ENCODE results near the gene TUT7.
"Not testable (repeated sequence)": the region's sequence is repeated elsewhere in the genome, so short reads cannot be mapped to it uniquely, and the experiment has no call there.

TUT7 gene

DNA sequence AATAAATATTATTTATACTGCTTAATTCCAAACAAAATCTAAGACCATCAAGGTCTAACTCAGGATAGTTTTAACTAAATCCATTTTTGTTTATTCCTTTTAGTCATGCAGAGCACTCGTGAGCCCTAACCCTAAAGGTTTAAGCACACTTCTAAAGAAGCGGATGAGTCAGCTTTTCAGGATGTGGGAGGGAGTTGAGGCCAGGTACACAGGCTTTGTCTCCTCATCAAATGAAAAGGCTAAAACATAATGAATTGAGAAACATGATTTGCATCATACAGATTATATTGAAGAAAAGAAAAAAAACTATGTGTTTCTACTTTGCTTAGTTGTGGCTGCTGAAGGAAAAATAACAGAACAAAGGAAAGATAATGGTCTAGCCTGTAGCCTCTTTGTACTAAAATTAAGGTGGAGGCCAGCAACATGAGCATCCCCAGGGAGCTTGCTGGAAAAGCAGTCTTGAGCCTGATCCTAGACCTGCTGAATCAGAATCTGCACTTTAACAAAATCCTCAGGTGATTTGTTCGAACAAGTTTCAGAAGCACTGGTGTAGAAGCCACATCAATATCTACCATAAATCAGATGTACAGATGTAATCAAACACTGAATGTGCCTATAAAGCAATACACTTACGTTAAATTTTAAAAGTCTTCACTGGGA lies 50.8 kb downstream of the TUT7 start:
- no peak for DNase-seq (ENCODE audit: low spot score)

GRCh38 chr9:86301686-86302085 lies 52.5 kb downstream of the TUT7 start:
- DNase-seq (ENCODE audit: low spot score) = no peak

DNA sequence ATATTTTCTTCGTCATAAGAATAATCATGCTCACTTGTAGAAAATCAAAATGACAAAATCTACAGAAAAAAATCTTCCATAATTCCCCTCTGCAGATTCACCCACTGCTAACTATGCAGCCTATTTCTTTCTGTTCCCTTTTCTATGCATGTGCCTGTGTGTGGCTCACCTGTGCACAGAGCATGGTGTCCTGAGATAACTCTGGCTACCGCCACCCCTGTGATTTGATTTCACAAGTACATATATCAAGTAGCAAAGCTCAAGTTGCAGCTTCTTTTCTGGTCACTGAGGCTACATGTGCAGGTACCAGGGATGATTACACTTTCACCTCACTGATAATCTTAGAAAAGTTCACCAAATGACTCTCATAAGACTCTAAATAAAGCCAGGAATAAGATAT lies 53.5 kb downstream of the TUT7 start:
- DNase-seq (ENCODE audit: low spot score) = no peak

DNA sequence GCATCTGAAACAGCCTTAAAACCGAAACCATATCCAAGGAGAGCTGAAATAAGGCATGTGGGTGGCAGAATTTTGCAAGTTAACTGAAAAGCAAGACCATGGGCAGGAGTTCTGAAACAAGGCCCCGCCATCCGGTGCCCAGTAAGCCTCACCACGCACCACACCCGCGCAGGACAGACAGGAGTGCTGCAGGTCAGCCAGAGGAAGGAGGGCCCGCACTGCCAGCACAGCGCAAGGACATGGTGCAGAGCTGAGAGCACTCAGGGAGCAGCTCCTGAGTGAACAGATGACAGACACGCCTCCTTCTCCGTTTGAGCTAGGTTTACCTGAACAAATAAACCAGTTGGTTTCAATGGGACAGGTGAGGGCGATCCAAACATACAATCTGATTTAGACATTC lies 55.3 kb downstream of the TUT7 start:
- DNase-seq (ENCODE audit: low spot score) = no peak

- DNase-seq (ENCODE audit: low spot score) = not testable (repeated sequence)
These were observed 63.9 kb downstream of the TUT7 start for GRCh38 chr9:86290341-86290740.

DNA sequence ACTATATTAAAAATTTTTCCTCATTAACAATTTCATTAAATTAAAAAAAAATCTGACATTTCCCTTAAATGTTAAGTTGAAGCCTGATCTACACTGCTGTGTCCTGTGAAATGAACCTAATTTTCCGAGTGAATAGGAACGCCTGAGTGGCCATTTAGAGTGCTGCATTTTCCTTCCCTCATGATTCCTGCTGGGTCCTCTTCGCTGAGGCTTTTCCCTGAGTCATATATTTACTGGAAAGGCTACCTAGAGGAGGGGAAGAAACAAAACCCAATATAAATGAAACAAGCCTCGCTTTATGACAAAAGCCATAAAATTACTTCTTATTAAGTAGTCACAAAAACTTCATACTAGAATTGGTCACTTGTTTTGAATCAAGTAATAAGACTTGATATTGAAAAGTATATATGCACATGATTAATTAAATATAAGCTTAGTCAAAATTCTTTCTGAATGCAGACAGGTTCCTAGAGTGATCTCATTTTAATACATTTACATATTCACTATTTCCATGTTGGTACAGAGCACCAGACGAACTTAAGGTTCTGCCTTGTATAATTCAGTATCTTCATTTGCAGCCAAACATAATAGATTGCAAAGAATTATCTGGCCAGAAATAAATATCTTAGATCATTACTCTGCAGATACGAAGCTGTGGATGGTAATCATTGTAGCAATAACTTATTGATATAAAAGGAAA lies 65.6 kb downstream of the TUT7 start:
- no peak for DNase-seq (ENCODE audit: low spot score)

DNA sequence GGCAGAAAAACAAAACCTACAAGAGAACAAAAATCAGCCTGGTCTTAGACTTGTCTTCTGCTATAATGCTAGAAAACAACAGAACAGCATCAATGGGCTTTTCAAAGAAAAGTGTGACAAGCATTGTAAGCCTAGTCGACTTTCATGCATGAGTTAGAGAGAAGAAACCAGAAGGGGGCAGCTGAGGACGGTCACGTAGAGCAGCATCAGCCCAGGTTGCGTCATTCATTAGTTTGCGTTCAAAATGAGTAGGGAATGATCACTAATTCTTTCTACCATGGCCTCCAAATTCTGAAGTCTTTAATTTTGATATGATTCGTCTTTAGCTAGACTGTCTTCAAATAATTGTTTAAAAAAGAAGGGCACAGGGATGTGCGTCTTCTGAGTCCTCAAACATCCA lies 67.2 kb downstream of the TUT7 start:
- DNase-seq (ENCODE audit: low spot score) = no peak

DNA sequence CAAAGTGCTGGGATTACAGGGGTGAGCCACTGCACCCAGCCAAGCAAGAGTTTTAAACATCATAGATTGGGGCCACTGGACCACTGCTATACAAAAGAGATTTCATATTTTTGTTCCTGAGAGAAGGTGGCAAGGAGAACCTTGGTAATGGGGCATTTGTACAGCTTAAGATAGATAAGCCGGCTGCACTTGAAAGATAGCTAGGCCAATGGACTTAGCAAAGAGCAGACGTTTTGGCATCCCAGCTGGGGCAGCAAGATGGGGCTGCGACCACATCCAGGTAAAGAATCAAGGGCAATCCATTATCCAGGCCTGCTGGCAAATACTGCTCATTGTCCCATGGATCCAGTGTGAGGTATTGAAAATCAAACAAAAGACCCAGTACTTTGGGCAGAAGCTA lies 67.9 kb downstream of the TUT7 start:
- no peak for DNase-seq (ENCODE audit: low spot score)

DNA sequence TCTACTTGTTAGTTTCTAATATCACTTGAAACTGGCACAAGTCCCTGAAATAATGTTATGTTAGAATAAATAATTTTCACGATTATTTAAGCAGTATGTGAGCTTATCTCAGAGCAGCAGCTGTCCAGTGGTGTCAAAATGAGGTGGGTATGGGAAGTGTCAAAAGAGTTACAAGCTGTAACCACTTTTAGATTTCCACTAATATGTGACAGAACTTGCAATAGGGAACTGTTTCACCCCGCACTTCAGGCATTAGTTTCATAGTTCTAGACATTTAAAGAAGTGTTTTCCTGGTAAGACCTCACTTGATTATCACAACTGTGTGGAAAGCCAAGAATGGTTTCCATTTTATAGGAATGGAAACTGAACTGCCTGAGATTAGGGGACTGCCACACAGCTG lies 68.9 kb downstream of the TUT7 start:
- no peak for DNase-seq (ENCODE audit: low spot score)

DNA sequence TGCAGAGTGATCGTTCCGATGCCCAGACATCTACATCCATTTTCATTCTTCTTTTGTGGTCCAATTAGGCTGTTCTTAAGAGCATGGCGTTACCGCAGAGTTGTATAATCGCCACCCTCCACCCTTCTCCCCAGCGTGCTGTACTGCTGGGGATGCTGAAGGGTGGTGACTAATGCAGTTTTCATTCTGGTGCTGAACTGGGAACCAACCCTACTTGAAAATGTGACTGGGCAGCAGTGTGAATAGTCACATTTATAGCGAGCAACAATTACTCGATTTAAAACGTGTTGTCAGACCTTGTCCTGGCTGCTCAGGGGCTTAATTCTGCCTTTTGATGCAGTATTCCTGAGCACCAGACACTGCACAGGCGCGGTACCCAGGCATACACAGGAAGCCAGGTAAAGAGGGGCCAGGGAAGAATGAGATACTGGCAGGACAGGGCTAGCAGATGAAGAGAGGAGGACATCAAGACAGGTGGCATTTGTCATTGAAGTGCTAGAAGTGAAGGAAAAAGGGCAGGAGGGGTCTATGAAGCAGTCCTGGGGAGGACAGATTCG lies 71.2 kb downstream of the TUT7 start:
- peak; percentile 73 for DNase-seq (ENCODE audit: low spot score)

GRCh38 chr9:86282077-86282978 lies 71.9 kb downstream of the TUT7 start, which contains the start of gene ISCA1:
Gene ISCA1 (minus strand): TSS chr9:86282538. CDS start chr9:86282458, 80 bp downstream.
- peak; percentile 94 for DNase-seq (ENCODE audit: low spot score)

GRCh38 chr9:86281593-86282076 lies 72.6 kb downstream of the TUT7 start:
- no peak for DNase-seq (ENCODE audit: low spot score)

DNA sequence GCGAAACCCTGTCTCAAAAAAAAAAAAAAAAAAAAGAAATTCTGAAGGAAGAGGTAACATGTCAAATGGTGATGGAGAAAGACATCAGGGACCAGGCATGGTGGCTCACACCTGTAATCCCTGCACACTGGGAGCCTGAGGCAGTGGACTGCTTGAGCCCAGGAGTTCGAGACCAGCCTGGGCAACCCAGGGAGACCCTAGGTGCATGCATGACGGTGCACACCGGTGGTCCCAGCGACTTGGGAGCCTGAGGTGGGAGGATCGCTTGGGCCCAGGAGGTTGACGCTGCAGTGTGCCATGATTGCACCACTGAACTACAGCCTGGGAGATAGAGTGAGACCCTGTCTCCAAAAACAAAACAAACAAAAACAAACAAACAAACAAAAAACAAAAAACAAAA lies 73.6 kb downstream of the TUT7 start:
- no peak for DNase-seq (ENCODE audit: low spot score)

- DNase-seq (ENCODE audit: low spot score) = no peak
These were observed 74.4 kb downstream of the TUT7 start for GRCh38 chr9:86279839-86280238.

GRCh38 chr9:86277072-86277471 lies 77.1 kb downstream of the TUT7 start:
- no peak for DNase-seq (ENCODE audit: low spot score)

DNA sequence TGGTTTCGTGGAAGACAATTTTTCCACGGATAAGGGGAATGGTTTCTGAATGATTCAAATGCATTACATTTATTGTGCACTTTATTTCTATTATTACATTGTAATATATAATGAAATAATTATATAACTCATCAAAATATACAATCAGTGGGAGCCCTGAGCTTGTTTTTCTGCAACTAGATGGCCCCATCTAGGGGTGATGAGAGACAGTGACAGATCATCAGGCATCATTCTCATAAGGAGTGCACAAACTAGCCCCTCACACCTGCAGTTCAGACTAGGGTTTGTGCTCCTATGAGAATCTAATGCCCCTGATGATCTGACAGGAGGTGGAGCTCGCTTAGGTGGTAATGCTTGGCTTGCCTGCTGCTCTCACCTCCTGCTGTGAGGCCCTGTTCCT lies 78.2 kb downstream of the TUT7 start:
- DNase-seq (ENCODE audit: low spot score) = no peak

DNA sequence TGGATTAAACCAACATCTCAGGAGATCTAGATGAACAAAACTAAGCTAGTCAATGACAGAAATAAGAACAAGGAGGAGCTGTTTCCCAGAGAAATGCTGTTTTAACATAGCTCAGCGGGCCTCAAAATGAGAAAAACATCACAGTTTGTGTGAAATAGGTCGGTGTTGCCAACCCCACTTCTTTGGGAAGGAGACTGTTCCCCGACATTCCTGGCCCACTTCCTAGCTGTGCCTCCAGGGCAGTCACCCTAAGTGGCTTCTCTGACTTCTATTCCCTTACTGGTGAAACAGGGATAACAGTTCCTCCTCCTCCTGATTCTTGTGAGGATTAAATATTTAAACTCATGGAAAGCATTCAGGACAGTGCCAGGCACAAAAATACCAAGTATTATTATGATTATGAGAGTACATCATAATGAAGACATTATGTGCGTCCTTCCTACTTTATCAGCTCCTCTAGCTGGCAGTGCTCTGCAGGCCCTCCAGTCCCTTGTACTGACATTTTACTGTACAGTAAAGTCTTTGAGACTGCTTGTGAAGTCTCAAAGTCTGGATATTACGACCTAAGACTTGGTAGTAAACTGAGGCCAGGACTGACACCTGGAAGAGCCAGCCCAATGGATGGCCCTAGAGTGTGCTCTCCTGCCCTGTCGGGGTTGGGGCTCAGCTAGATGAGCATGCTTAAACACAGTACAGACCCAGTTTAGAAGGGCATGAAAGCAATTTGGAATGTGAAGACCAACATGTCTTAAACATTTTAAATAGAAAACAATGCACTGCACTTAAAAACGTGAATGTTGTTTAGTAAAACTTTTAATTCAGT lies 79.2 kb downstream of the TUT7 start:
- no peak for DNase-seq (ENCODE audit: low spot score)

GRCh38 chr9:86272221-86272620 lies 82.0 kb downstream of the TUT7 start:
- no peak for DNase-seq (ENCODE audit: low spot score)

DNA sequence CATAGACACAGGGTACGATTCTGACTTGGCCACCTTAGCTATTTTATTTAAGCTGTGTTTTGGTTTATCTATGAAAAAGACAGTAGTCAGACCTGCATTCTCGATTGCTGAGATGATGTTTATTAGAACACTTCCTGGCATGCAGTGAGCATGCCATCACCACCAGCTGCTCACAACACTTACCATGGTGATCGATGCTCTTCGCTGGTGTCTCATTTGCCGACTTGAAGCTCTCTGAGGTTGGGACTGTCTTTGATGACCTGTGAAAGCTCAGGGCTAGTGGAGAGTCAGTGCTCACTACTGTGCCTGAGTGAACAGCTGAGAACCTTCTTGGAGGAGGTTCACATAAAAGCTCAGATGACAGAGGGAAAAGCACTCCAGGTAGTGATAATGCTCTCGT lies 90.3 kb downstream of the TUT7 start:
- no peak for DNase-seq (ENCODE audit: low spot score)

GRCh38 chr9:86262492-86262891 lies 91.7 kb downstream of the TUT7 start:
- DNase-seq (ENCODE audit: low spot score) = no peak

- DNase-seq (ENCODE audit: low spot score) = no peak
These were observed 94.7 kb downstream of the TUT7 start, which contains the start of gene C9orf153 for GRCh38 chr9:86259557-86259956. Gene C9orf153 (minus strand): TSS chr9:86259657. CDS start chr9:86229603, 30,054 bp downstream.
